OCI-LY1 (cell line): Measurements from ENCODE around the gene FRK.

Experiments
- CTCF ChIP-seq: fragments of 200-600 bp; sonication (generic), shearing (Covaris generic); IDR thresholded peaks from 2 replicates; pipeline ENCODE4 v1.5.1; 2017; ENCODE audit warnings: mild to moderate bottlenecking, antibody characterized with exemption, low read length, moderate library complexity, mixed read lengths
- EZH2 ChIP-seq: fragments of 200-600 bp; sonication (generic), shearing (Covaris generic); IDR thresholded peaks from 2 replicates; pipeline ENCODE4 v1.8.0; 2017; ENCODE audit warnings: borderline replicate concordance, mixed run types, mild to moderate bottlenecking, antibody characterized with exemption, low read length, moderate library complexity, mixed read lengths

DNA sequence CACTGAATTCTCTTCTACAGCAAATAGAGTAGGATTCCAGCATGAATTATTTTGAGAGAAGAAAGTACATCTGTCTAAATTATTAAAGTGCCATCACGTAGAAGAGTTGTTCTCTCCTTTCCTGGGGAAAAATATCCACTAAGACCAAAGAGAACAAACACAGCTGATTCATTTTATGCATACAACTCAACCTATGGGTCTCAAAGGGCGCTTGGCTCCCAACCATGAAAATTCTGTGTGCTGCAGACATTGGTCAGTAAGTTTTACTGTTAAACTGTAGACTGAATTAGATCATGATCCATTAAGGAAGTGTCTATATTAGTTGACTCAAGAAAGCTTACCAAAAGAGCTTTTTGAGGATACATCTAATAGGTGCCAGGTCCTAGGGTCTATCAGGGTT is 83.5 kb downstream of the FRK start:
- TF ChIP-seq CTCF (no peak), EZH2 (no peak)
